Measurements from ENCODE around the gene SLC9C1.

GRCh38 chr3:112197131-112197530 lies 96.9 kb downstream of the SLC9C1 start:
- no peak for TF ChIP-seq TCF12 (IDR thresholded peaks at IDR 0.05; ENCODE audit: low read depth)
- no peak for TF ChIP-seq USF1 (IDR thresholded peaks at IDR 0.05)
- TF ChIP-seq, protein P1, sequence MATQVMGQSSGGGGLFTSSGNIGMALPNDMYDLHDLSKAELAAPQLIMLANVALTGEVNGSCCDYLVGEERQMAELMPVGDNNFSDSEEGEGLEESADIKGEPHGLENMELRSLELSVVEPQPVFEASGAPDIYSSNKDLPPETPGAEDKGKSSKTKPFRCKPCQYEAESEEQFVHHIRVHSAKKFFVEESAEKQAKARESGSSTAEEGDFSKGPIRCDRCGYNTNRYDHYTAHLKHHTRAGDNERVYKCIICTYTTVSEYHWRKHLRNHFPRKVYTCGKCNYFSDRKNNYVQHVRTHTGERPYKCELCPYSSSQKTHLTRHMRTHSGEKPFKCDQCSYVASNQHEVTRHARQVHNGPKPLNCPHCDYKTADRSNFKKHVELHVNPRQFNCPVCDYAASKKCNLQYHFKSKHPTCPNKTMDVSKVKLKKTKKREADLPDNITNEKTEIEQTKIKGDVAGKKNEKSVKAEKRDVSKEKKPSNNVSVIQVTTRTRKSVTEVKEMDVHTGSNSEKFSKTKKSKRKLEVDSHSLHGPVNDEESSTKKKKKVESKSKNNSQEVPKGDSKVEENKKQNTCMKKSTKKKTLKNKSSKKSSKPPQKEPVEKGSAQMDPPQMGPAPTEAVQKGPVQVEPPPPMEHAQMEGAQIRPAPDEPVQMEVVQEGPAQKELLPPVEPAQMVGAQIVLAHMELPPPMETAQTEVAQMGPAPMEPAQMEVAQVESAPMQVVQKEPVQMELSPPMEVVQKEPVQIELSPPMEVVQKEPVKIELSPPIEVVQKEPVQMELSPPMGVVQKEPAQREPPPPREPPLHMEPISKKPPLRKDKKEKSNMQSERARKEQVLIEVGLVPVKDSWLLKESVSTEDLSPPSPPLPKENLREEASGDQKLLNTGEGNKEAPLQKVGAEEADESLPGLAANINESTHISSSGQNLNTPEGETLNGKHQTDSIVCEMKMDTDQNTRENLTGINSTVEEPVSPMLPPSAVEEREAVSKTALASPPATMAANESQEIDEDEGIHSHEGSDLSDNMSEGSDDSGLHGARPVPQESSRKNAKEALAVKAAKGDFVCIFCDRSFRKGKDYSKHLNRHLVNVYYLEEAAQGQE (IDR thresholded peaks at IDR 0.05; ENCODE audit: low read depth): no peak
- no peak for TF ChIP-seq RAD21 (IDR thresholded peaks at IDR 0.05; ENCODE audit: low read depth)
- no peak for TF ChIP-seq TAF1 (IDR thresholded peaks at IDR 0.05; ENCODE audit: low read depth)
- no peak for TF ChIP-seq MAX (IDR thresholded peaks at IDR 0.05)
- TF ChIP-seq CEBPB (IDR thresholded peaks at IDR 0.05): no peak
- no peak for TF ChIP-seq EP300 (IDR thresholded peaks at IDR 0.05; ENCODE audit: borderline replicate concordance)
- no peak for TF ChIP-seq YY1 (IDR thresholded peaks at IDR 0.05; ENCODE audit: low read depth)
- TF ChIP-seq FOXM1 (IDR thresholded peaks at IDR 0.05; ENCODE audit: borderline replicate concordance, low read depth): no peak

Data from Ishikawa (cell line).